Suprapubic skin (tissue), 4 donors: ENCODE measurements around the gene CCDC32. TPM values are rescaled to one million over a fixed set of nuclear protein-coding genes. Genes with fewer than 3 reads are reported as not detected.
"Not testable (repeated sequence)": the region's sequence is repeated elsewhere in the genome, so short reads cannot be mapped to it uniquely, and the experiment has no call there.

Experiments used
- DNase-seq, 2 donors: peaks; one replicate each; pipeline ENCODE4 v3.0.0-alpha.2; 2019; ENCODE audit warnings: low spot score in 2 of 2
- H3K27ac ChIP-seq: fragments of 200-600 bp; sonication (generic); one replicate; pipeline ENCODE4 v1.5.1; 2019
- H3K27me3 ChIP-seq: fragments of 200-600 bp; sonication (generic); one replicate; pipeline ENCODE4 v1.5.1; 2019
- H3K36me3 ChIP-seq: fragments of 200-600 bp; sonication (generic); one replicate; pipeline ENCODE4 v1.5.1; 2019
- H3K4me1 ChIP-seq: fragments of 200-600 bp; sonication (generic); one replicate; pipeline ENCODE4 v1.5.1; 2019
- H3K4me3 ChIP-seq: fragments of 200-600 bp; sonication (generic); one replicate; pipeline ENCODE4 v1.5.1; 2019; ENCODE audit warnings: mild to moderate bottlenecking
- H3K9me3 ChIP-seq: fragments of 200-600 bp; sonication (generic); one replicate; pipeline ENCODE4 v1.5.1; 2019
- CTCF ChIP-seq, 2 donors: fragments of 200-600 bp in 1 of 2; fragments of 450-650 bp in 1 of 2; sonication (generic) in 1 of 2; IDR thresholded peaks; one replicate each; pipeline ENCODE4 v1.5.1; 2016 to 2019; ENCODE audit warnings: antibody characterized with exemption in 2 of 2, mild to moderate bottlenecking in 1 of 2, moderate library complexity in 1 of 2
- EP300 ChIP-seq: sonication (generic); formaldehyde crosslinking; IDR thresholded peaks from one replicate; pipeline ENCODE4 v1.6.1; 2017; ENCODE audit warnings: antibody characterized with exemption
- POLR2A ChIP-seq, 2 donors: fragments of 450-650 bp; IDR thresholded peaks; one replicate each; pipeline ENCODE4 v1.6.1; 2017; ENCODE audit warnings: antibody characterized with exemption in 2 of 2, mild to moderate bottlenecking in 2 of 2, moderate library complexity in 2 of 2
- POLR2AphosphoS5 ChIP-seq, 3 donors: sonication (generic); formaldehyde crosslinking; IDR thresholded peaks; one replicate each; pipeline ENCODE4 v1.6.1; 2017; ENCODE audit warnings: antibody characterized with exemption in 3 of 3
- WGBS: methylation state at CpG from one replicate; pipeline ENCODE4 v1.1.5; 2018; 5-methylcytosine and 5-hydroxymethylcytosine counted together
- total RNA-seq, 4 donors: library from RNA; depleted of rRNA; stranded (reverse); fragments of >200 nt; gene quantifications; one replicate each; pipeline ENCODE4 v1.1.0, GENCODE V29; 2016

CCDC32 gene
- total RNA-seq, 4 donors from 2014 or later = 13.4 to 27.6 (median 19.6) TPM

GRCh38 chr15:40582726-40583246 is 17.9 kb upstream of the CCDC32 start:
- no peaks in the 10 kb centered on the region for H3K9me3 ChIP-seq
- no peaks in the 10 kb centered on the region for H3K4me1 ChIP-seq
- no peak for DNase-seq
- peak overlapping the region; percentile 31 for H3K4me3 ChIP-seq
- H3K27ac ChIP-seq = no peak overlapping the region
- H3K36me3 ChIP-seq = no peaks in the 10 kb centered on the region
- no peak for TF ChIP-seq EP300
- no peak for TF ChIP-seq CTCF (IDR thresholded peaks at IDR 0.05)
- TF ChIP-seq POLR2AphosphoS5 (IDR thresholded peaks at IDR 0.05) = no peak
- no peak for TF ChIP-seq POLR2A (IDR thresholded peaks at IDR 0.05)
- H3K27me3 ChIP-seq = no peaks in the 10 kb centered on the region
- WGBS = 73% methylated on average over 8 of the region's 8 CpGs

DNA sequence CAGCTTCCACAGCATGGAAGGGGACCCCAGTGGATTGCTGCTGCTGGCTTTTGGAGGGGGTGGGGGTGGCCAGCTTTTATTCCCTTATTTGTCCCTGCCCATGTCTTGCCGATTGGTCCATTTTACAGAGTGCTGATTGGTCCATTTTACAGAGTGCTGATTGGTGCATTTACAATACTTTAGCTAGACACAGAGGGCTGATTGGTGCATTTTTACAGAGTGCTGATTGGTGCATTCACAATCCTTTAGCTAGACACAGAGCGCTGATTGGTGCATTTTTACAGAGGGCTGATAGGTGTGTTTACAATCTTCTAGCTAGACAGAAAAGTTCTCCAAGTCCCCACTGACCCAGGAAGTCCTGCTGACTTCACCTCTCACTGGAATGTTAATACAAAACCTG is 17.0 kb upstream of the CCDC32 start:
- not testable (repeated sequence) for H3K36me3 ChIP-seq, H3K9me3 ChIP-seq, H3K4me3 ChIP-seq, H3K27me3 ChIP-seq, H3K4me1 ChIP-seq, H3K27ac ChIP-seq, DNase-seq
- 70% methylated on average over 2 of the region's 2 CpGs for WGBS

DNA sequence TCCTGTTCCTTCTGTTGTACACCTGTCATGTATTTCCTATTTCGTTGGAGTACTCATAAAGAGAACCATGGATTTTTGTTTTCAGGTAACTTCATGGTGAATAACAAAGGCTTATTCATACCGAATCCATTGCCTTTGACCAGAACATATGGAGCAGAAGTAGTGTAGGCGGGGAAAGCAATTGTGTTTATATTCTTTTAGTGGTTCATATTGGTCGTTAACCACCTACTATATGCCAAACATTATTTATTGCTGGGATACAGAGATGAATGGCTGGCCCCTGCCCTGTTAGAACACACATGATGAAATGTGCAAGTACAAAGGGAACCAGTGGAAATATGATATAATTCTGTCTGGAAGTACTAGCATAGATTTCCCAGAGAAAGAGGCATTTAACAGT is 14.1 kb upstream of the CCDC32 start:
- Histone ChIP-seq H3K27ac (no peak overlapping the region), H3K9me3 (no peaks in the 10 kb centered on the region), H3K4me1 (no peaks in the 10 kb centered on the region), H3K27me3 (no peaks in the 10 kb centered on the region), H3K36me3 (peaks cover 13% of the 10 kb centered on the region), H3K4me3 (no peak overlapping the region)
- TF ChIP-seq POLR2AphosphoS5 (IDR thresholded peaks at IDR 0.05) (no peak), EP300 (no peak), POLR2A (IDR thresholded peaks at IDR 0.05) (no peak), CTCF (IDR thresholded peaks at IDR 0.05) (no peak)
- no peak for DNase-seq
- 62% methylated on average over 4 of the region's 4 CpGs for WGBS

GRCh38 chr15:40576914-40577313 is 12.1 kb upstream of the CCDC32 start:
- H3K36me3 ChIP-seq = peaks cover 27% of the 10 kb centered on the region
- H3K27ac ChIP-seq, H3K4me3 ChIP-seq, DNase-seq, H3K4me1 ChIP-seq, H3K9me3 ChIP-seq, H3K27me3 ChIP-seq: not testable (repeated sequence)
- 97% methylated on average over 5 of the region's 5 CpGs for WGBS

DNA sequence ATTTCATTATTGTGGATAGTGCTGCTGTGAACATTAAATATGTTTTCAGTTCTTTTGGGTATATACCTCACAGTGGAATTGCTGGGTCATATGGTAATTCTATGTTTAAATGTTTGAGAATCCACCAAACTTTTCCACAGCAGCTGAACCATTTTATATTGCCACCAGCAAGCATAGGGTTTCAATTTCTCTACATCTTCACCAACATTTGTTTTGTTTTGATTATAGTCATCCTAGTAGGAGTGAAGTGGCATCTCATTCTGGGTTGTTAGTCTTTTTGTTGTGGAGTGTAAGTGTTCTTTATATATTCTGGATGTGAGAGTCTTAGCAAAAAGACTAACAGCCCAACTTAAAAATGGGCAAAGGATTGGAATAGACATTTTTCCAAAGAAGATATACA is 10.3 kb upstream of the CCDC32 start:
- no peaks in the 10 kb centered on the region for H3K9me3 ChIP-seq
- peaks cover 32% of the 10 kb centered on the region for H3K36me3 ChIP-seq
- DNase-seq = no peak
- H3K4me1 ChIP-seq = peaks cover 14% of the 10 kb centered on the region
- H3K27ac ChIP-seq = no peak overlapping the region
- no peak for TF ChIP-seq CTCF (IDR thresholded peaks at IDR 0.05)
- no peak overlapping the region for H3K4me3 ChIP-seq
- H3K27me3 ChIP-seq = no peaks in the 10 kb centered on the region

- Histone ChIP-seq H3K9me3 (no peaks in the 10 kb centered on the region), H3K27ac (peak within 1 kb of the TSS; percentile 87), H3K4me3 (peak within 1 kb of the TSS; percentile 99), H3K27me3 (no peaks in the 10 kb centered on the region), H3K36me3 (peaks cover 23% of the 10 kb centered on the region), H3K4me1 (peaks cover 24% of the 10 kb centered on the region)
- TF ChIP-seq POLR2A (IDR thresholded peaks at IDR 0.05) (peak in 1 of 2 donors; percentile 25), POLR2AphosphoS5 (IDR thresholded peaks at IDR 0.05) (peak in 2 of 3 donors; percentile 19 to 91), CTCF (IDR thresholded peaks at IDR 0.05) (no peak)
- 1% methylated on average over 22 of the region's 62 CpGs for WGBS
- DNase-seq = peak; percentile 96 to 97
Measured at GRCh38 chr15:40569129-40569953, 4.5 kb upstream of the CCDC32 start, which contains the start of gene RPUSD2. RPUSD2 (plus strand) TSS chr15:40569299; CDS start chr15:40569338, 39 bp downstream.
